Measurements from ENCODE around the gene MZB1. TPM values are rescaled to one million over a fixed set of nuclear protein-coding genes. Genes with fewer than 3 reads are reported as not detected.
"Not testable (repeated sequence)": the region's sequence is repeated elsewhere in the genome, so short reads cannot be mapped to it uniquely, and the experiment has no call there.

The MZB1 gene
- total RNA-seq, 2 experiments from 2014 or later = 19.0 to 19.9 TPM

DNA sequence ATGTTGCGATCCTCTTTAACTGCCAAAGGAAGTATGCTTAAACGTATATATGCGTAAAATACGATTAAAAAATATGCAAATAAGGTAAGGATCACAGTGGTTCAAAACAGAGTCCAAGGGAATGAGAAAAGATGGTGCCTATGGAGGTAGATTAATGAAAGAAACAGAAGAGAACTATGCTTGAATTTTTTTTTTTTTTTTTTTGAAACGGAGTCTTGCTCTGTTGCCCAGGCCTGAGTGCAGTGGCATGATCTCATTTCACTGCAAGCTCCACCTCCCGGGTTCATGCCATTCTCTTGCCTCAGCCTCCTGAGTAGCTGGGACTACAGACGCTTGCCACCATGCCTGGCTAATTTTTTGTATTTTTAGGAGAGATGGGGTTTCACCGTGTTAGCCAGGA is 44.3 kb downstream of the MZB1 start:
- H3K27me3 Mint-ChIP-seq (ENCODE audit: low read depth); H3K27ac Mint-ChIP-seq; CTCF ChIA-PET; DNase-seq; H3K4me3 Mint-ChIP-seq; POLR2A ChIA-PET; ATAC-seq; H3K9me3 Mint-ChIP-seq (ENCODE audit: insufficient read depth): not testable (repeated sequence)
- H3K36me3 Mint-ChIP-seq (ENCODE audit: low read depth) = peaks cover 25% of the 10 kb centered on the region
- H3K4me1 Mint-ChIP-seq (ENCODE audit: low read depth) = peaks cover 41% of the 10 kb centered on the region

DNA sequence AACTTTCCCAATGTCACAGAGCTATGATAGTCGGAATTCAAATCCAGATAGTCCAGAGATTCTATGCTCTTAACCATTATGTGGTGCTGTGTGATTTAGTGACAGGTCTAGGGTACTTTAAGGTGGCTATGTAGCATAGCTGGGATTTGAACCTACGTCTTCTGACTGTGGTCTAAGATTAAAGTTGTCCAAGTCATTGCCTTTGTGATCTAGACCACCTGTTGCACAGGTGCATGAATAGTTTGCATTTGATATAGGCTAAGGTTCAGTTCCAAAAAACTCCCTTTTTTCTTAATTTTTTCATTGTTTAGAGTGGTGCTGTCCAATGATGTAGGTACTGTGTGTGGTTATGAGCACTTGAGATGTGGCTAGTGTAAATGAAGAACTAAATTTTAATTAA is 45.5 kb downstream of the MZB1 start:
- ChIA-PET CTCF (no interaction called here), POLR2A (no interaction called here)
- no peak overlapping the region for H3K27ac Mint-ChIP-seq
- ATAC-seq = no peak
- H3K36me3 Mint-ChIP-seq (ENCODE audit: low read depth) = peaks cover 25% of the 10 kb centered on the region
- DNase-seq = no peak
- no peaks in the 10 kb centered on the region for H3K9me3 Mint-ChIP-seq (ENCODE audit: insufficient read depth)
- H3K4me3 Mint-ChIP-seq = peak overlapping the region; percentile 42
- H3K4me1 Mint-ChIP-seq (ENCODE audit: low read depth) = peaks cover 45% of the 10 kb centered on the region
- H3K27me3 Mint-ChIP-seq (ENCODE audit: low read depth) = no peaks in the 10 kb centered on the region

DNA sequence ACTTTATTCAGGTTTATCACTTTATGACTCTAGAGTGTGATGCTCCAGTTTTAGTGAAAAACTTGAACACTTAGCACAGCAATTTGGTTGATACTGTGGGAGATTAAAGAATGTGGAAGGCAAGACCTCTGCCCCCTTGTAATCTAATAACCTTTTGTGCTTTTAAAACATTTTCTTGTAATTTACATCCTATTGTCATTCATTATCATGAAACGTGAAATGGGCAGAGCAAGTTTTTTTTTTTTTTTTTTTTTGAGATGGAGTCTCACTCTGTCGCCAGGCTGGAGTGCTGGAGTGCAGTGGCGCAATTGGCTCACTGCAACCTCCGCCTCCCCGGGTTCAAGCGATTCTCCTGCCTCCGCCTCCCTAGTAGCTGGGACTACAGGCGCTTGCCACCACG is 46.2 kb downstream of the MZB1 start:
- Mint-ChIP-seq H3K9me3 (ENCODE audit: insufficient read depth) (no peaks in the 10 kb centered on the region), H3K36me3 (ENCODE audit: low read depth) (peaks cover 23% of the 10 kb centered on the region), H3K4me1 (ENCODE audit: low read depth) (peaks cover 45% of the 10 kb centered on the region), H3K27me3 (ENCODE audit: low read depth) (no peaks in the 10 kb centered on the region), H3K27ac (peak overlapping the region; percentile 98), H3K4me3 (peak overlapping the region; percentile 93)
- ChIA-PET CTCF (no interaction called here), POLR2A (no interaction called here)
- ATAC-seq = no peak
- DNase-seq = no peak

DNA sequence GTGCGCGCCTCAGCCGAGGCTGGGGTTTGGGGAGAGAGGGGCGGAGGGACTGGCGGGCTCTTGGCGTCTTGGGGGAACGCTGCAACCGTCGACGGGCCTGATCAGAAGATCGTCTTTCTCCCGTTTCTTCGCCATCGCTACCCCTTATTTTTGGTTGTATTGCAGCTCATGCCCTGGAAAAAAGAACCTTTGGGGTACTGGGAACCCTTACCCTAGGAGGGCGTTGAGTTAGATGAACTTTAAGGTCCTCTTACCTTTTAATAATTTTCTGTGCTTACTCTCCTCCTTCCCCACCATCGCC is 47.3 kb downstream of the MZB1 start:
- H3K9me3 Mint-ChIP-seq (ENCODE audit: insufficient read depth) = no peaks in the 10 kb centered on the region
- ATAC-seq (peak; percentile 77), DNase-seq (peak; percentile 89)
- no peaks in the 10 kb centered on the region for H3K27me3 Mint-ChIP-seq (ENCODE audit: low read depth)
- peaks cover 45% of the 10 kb centered on the region for H3K4me1 Mint-ChIP-seq (ENCODE audit: low read depth)
- CTCF ChIA-PET = interaction anchor here (0.7 to 3.0 kb wide), 28 partner anchors 9 to 1163 kb away, joined by 3 to 32 read pairs (median 5); partner anchors contain the start of genes KIF20A, MATR3, MZB1 and SPATA24
- H3K27ac Mint-ChIP-seq = peak overlapping the region; percentile 98
- POLR2A ChIA-PET = interaction anchor here (0.6 to 3.5 kb wide), 29 partner anchors 9 to 799 kb away, joined by 3 to 139 read pairs (median 4); partner anchors contain the start of genes MATR3, MZB1, PROB1 and SLC23A1
- peaks cover 23% of the 10 kb centered on the region for H3K36me3 Mint-ChIP-seq (ENCODE audit: low read depth)
- peak overlapping the region; percentile 93 for H3K4me3 Mint-ChIP-seq

DNA sequence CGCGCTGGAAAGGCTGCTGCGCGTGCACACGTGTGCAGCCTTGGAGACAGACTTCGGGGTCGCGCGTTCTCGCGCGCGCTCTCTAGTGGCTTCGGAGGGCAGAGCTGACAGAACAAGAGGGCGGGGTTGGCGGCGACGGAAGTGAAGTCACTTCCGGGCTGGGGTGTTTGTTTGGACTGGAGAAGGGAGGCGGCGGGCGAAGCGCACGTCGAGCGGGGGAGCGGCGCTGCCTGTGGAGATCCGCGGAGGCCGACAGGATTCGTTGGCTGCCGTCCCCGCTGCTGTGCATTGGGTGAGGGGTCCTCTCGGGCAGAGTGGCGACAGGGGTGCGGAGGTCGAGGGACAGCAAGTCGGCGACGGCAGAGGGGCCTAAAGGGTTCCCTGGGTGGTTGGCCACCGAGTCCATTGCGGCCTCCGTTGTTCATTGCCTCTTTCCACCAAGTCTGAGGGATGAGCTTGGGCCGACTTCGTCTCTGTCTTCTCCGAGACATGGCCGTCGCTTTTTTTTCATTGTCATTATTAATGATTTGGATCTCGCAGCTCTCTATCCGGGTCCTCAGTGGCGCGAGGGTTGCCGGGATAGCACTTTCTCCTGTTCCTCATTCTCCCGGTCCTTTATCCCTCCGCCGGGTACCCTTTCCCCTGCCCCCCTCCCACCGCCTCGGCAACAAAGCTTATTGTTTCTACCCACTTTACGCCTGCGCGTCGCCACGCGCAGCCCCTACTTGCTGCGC is 47.9 kb downstream of the MZB1 start, which contains the start of gene PAIP2:
TSS of gene PAIP2 (plus strand) at position 166 of the 734 bp plus-strand sequence. CDS start 21,931 bp downstream, outside the sequence.
- H3K9me3 Mint-ChIP-seq (ENCODE audit: insufficient read depth) = no peaks in the 10 kb centered on the region
- peak; percentile 87 for ATAC-seq
- DNase-seq = peak; percentile 98
- no peaks in the 10 kb centered on the region for H3K27me3 Mint-ChIP-seq (ENCODE audit: low read depth)
- ChIA-PET POLR2A (interaction anchor here (0.6 to 3.5 kb wide), 32 partner anchors 8 to 798 kb away, joined by 3 to 139 read pairs (median 4); partner anchors contain the start of genes MATR3, MZB1, PROB1 and SLC23A1), CTCF (interaction anchor here (0.7 to 3.0 kb wide), 32 partner anchors 9 to 1163 kb away, joined by 3 to 32 read pairs (median 4); partner anchors contain the start of genes KIF20A, MATR3, MZB1 and SPATA24)
- peak within 1 kb of the TSS; percentile 98 for H3K27ac Mint-ChIP-seq
- H3K4me1 Mint-ChIP-seq (ENCODE audit: low read depth) = peaks cover 43% of the 10 kb centered on the region
- H3K4me3 Mint-ChIP-seq = peak within 1 kb of the TSS; percentile 93
- H3K36me3 Mint-ChIP-seq (ENCODE audit: low read depth) = peaks cover 21% of the 10 kb centered on the region

DNA sequence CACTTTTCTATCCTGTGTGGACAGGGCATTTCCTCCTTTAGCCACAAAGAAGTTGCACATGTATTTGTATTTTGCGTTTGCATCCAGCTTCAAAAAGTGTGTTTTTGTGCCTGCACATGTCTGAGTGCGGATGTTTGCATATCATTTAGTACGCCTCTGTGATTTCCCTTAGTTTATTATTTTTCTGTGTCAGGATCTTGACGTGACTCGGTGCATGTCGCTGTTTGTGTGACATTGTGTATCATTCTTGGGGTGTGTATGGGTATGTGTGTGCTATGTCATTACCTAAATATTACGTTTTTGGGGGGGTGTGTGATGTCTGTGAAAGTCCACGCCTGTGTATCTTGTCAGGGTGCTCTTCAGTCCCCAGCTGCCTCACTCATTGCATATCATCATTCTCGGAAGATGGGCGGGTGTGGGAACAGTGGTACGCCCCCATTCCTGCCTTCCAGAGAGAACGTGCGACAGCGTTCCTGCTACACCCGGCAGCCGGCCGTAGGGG is 48.5 kb downstream of the MZB1 start:
- no peak for ATAC-seq
- Mint-ChIP-seq H3K36me3 (ENCODE audit: low read depth) (peaks cover 20% of the 10 kb centered on the region), H3K27ac (peak overlapping the region; percentile 98), H3K9me3 (ENCODE audit: insufficient read depth) (no peaks in the 10 kb centered on the region), H3K4me3 (peak overlapping the region; percentile 93), H3K4me1 (ENCODE audit: low read depth) (peaks cover 42% of the 10 kb centered on the region), H3K27me3 (ENCODE audit: low read depth) (no peaks in the 10 kb centered on the region)
- no peak for DNase-seq
- ChIA-PET CTCF (interaction anchor here (1.0 to 3.0 kb wide), 18 partner anchors 9 to 1162 kb away, joined by 3 to 32 read pairs (median 6); partner anchors contain the start of genes KIF20A, MZB1 and SPATA24), POLR2A (interaction anchor here (0.6 to 3.5 kb wide), 16 partner anchors 7 to 329 kb away, joined by 3 to 139 read pairs (median 5); partner anchors contain the start of genes MATR3, MZB1, PROB1 and SPATA24)

DNA sequence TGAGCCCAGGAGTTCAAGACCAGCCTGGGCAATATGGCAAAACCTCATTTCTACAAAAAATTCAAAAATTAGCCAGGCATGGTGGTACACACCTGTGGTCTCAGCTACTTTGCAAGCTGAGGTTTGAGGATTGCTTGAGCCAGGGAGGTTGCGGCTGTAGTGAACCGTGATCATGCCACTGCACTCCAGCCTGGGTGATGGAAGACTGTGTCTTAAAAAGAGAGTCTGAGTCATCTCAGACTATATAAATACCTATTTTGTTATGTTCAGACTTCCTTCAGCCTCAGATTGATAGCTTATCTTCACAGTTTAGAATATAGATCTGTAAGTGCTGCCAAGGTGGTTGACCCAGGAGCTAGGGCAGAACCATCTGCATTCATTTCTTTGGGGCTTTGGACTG is 49.7 kb downstream of the MZB1 start:
- no peak overlapping the region for H3K27ac Mint-ChIP-seq
- H3K9me3 Mint-ChIP-seq (ENCODE audit: insufficient read depth) = no peaks in the 10 kb centered on the region
- no peak for ATAC-seq
- no peak overlapping the region for H3K4me3 Mint-ChIP-seq
- POLR2A ChIA-PET = interaction anchor here (0.6 to 3.5 kb wide), 2 partner anchors 50 to 220 kb away, joined by 3 to 139 read pairs; partner anchors contain the start of genes MZB1 and PROB1
- DNase-seq = no peak
- CTCF ChIA-PET = interaction anchor here (1.4 to 3.0 kb wide), 3 partner anchors 23 to 89 kb away, joined by 3 to 32 read pairs (median 3); partner anchors contain the start of gene MZB1
- no peaks in the 10 kb centered on the region for H3K27me3 Mint-ChIP-seq (ENCODE audit: low read depth)
- H3K36me3 Mint-ChIP-seq (ENCODE audit: low read depth) = peaks cover 15% of the 10 kb centered on the region
- H3K4me1 Mint-ChIP-seq (ENCODE audit: low read depth) = peaks cover 39% of the 10 kb centered on the region

Other genes with a start within 250 kb of the MZB1 start
- 10 to 100 TPM; 15.6 to 18.2 TPM for gene SIL1, start 191.5 kb downstream of the MZB1 start, total RNA-seq
- gene MATR3, start 96.2 kb downstream of the MZB1 start, total RNA-seq = 100 to 1,000 TPM; 174 to 176 TPM
- gene PAIP2, start 48.1 kb downstream of the MZB1 start, total RNA-seq = 10 to 100 TPM; 90.7 to 93.5 TPM
- gene SLC23A1, start 6.6 kb downstream of the MZB1 start, total RNA-seq = 1 to 10 TPM; 1.2 to 1.5 TPM
- gene PROB1, start 5.2 kb upstream of the MZB1 start, total RNA-seq = 1 to 10 TPM; 5.2 to 6.2 TPM
- 1 to 10 TPM; 3.8 to 4.0 TPM for gene SPATA24, start 14.2 kb upstream of the MZB1 start, total RNA-seq
- gene DNAJC18, start 49.6 kb upstream of the MZB1 start, total RNA-seq = 1 to 10 TPM; 3.7 to 5.4 TPM
- not detected for gene ECSCR, start 72.8 kb upstream of the MZB1 start, total RNA-seq
- gene SMIM33, start 81.1 kb upstream of the MZB1 start, total RNA-seq = under 1 TPM; 0.32 to 0.65 TPM
- gene STING1, start 92.8 kb upstream of the MZB1 start, total RNA-seq = 10 to 100 TPM; 64.9 to 67.4 TPM
- gene UBE2D2, start 171.4 kb upstream of the MZB1 start, total RNA-seq = 100 to 1,000 TPM; 227 to 232 TPM

Data from activated CD8-positive, alpha-beta T cell treated with anti-CD3 and anti-CD28 coated beads, Interleukin-2, amount 10 ng/mL, durations not matched to agents 7 days and 5 days (primary cell).